NCI-H345 (cell line): ENCODE measurements around the gene COL6A3.

ENCODE experiments used
- DNase-seq: peaks from one replicate; lab custom pipeline; 2025; lab: John Stamatoyannopoulos, UW

COL6A3 gene

DNA sequence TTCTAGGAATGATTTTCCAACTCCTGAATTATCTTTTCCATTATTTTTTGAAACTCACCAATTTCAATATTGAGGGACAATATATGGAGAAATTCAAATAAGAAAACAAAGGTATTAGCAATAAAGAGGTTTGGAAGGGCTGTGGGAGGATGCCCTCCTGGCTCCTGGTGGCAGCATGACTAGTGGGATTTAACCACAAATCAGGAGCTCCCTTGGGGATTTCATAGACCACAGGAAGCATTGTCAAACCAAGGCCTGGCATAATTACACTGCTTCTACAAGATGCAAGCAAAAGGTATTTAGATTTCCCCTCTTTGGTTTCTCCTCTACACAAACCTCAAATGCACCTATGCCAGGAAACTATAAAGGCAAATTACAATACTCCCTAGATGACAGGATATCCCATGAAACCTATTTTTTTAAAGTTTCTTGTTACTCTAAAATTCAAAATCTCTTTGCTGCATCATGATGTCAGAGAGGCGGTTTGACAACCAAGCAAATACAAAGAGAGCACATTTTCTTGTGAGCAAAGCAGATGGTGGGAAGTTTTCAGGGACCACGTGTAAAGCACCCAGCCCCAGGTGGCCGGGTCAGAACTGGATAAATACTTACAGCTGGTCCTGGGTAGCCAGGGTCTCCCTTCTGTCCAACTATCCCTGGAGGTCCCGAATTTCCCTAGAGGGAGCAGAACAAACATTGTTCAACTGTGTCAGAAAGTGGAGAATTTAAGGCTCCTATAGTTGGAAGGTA lies 67.9 kb downstream of the COL6A3 start:
- no peak for DNase-seq

DNA sequence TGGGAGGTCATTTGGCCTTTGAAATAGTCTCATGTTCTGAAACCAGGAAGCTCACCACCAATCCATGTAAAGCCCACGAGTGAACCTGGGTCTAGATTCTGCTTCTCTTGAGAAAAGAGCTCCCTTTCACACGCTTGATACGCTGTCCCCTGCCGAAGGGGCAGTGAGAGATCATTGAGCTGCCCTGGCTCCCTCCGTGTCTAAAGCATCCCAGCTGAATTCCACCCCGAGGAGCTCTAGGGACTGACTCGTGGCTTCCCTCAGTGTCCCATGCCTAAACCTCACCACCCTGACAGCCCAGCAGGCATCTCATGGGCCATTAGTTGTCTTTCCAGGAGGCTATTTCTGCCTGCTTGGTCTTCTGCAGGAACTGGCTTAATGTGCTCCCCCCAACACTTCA lies 68.6 kb downstream of the COL6A3 start:
- DNase-seq, result no peak

GRCh38 chr2:237344942-237345341 lies 69.0 kb downstream of the COL6A3 start:
- no peak for DNase-seq

- DNase-seq, result no peak
These were observed 70.0 kb downstream of the COL6A3 start for GRCh38 chr2:237343993-237344392.

GRCh38 chr2:237341872-237342271 lies 72.1 kb downstream of the COL6A3 start:
- peak; percentile 35 for DNase-seq

- no peak for DNase-seq
These were observed 76.4 kb downstream of the COL6A3 start for GRCh38 chr2:237337586-237337985.

DNA sequence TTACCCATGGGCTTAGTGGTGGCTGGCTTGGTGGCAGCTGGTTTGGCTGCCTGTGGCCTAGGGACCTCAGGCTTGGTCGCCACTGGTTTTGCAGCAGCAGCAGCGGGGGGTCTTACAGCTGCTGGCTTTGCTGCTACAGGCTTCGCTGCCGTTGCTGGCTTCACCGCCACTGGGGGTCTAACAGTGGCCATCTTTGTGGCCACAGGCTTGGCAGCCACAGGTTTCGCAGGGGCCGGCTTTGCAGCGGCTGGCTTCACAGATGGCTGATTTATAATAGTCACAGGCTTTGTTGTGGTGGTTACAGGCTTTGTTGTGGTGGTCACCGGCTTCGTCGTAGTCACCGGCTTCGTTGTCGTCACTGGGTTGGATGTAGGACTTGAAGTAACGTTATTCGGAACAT lies 77.8 kb downstream of the COL6A3 start:
- DNase-seq, result no peak

- DNase-seq, result no peak
These were observed 80.2 kb downstream of the COL6A3 start for GRCh38 chr2:237333748-237334147.

- DNase-seq, result no peak
These were observed 83.4 kb downstream of the COL6A3 start for GRCh38 chr2:237330541-237330940.

- DNase-seq, result no peak
These were observed 86.6 kb downstream of the COL6A3 start for GRCh38 chr2:237327175-237327950.

- no peak for DNase-seq
These were observed 87.4 kb downstream of the COL6A3 start for GRCh38 chr2:237326266-237327171.

GRCh38 chr2:237324837-237325236 lies 89.1 kb downstream of the COL6A3 start:
- DNase-seq, result peak; percentile 47

- no peak for DNase-seq
These were observed 89.5 kb downstream of the COL6A3 start for GRCh38 chr2:237324405-237324831.

- no peak for DNase-seq
These were observed 90.3 kb downstream of the COL6A3 start for GRCh38 chr2:237323656-237324055.

DNA sequence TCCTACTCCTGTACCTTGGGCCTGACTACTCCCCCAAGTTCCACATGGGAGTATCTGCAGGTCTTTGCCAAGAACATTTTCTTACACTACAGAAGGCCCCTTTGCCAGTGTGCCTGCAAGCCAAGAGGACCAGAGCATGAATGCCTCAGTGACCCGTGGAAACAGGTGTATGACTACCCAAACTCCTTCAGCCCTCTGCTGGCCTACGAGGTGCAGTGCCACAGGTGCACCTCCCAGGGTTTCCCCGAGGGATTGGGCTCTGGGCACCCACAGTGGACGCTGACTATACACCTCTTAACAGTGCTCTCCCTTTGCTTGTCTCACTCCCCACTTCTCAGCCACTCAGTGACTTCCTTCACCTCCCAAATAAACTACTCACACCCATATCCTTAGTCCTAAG lies 91.4 kb downstream of the COL6A3 start:
- peak; percentile 7 for DNase-seq

GRCh38 chr2:237321746-237322145 lies 92.2 kb downstream of the COL6A3 start:
- no peak for DNase-seq

DNA sequence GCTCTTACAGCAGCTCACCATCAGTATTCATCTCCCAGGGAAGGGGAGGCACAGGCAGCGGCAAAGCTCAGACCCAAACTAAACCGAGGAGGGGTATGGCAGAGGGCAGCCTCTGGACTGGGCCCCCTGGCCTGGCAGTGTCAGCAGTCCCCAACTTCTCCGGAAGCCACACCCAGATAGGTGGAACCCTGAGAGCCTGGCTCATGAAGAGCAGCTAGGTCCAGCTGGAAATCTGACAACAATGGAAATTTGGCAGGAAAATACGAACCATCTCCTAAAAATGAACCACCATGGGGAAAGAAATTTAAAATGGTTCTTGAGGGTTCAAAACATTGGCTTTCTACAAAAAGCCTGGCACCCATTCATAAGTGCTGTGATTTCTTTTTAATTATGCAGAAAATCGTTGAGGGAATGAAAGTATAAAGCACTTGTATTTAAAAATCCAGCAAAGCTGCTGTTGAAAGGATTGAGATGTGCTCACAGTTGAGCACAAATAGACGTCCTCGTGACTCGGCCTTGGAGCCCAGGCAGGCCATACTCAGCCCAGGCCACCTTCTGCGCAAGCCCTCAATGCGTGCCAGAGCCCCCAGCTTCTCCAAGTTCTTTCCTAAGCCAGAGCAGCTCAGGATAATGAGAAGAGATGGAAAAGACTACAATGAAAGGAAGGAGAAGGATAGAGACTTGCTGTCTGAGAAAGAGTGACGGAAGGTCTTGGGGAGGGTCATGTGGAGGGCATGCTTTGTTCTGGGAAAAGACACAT lies 93.0 kb downstream of the COL6A3 start:
- no peak for DNase-seq

DNA sequence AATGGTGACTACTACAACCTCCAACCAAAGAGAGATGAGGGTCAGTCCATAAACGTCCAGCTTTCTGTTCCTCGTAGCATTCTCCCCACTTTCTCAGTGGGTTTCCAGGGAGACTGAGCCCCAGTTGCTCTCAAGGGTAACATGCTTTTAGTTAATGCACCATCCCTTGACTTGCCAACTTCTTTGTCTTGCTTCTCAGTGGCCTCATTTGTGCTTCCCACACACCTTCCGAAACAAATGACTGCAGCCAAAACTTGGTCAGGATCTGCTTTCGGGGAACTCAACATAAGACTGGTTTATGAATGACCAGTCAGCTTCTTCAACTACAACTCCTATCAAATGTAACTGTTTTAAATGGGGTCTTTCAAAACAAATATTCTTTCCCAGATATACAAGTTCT lies 94.1 kb downstream of the COL6A3 start:
- no peak for DNase-seq

DNA sequence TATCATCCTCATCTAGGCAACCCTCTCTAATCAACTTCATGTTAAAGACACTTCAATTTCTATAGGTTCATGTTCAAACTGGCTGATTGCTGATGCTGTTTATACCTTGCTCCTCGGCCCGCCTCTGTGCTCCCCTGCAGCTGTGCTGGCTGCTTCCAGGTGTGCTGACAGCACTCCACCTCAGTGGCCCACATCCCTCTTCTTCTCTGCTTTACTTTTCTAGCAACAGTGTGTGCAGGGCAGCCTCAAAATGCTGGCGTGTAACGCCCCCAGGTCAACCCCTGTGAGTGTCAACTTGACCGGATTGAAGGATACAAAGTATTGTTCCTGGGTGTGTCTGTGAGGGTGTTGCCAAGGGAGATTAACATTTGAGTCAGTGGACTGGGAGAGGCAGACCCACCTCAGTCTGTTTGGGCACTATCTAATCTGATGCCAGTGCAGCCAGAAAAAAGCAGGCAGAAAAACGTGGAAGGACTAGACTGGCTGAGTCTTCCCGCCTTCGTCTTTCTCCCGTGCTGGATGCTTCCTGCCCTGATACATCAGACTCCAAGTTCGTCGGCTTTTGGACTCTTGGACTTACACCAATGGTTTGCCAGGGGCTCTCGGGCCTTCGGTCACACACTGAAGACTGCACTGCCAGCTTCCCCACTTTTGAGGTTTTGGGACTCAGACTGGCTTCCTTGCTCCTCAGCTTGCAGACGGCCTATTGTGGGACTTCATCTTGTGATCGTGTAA lies 94.7 kb downstream of the COL6A3 start:
- DNase-seq, result no peak

DNA sequence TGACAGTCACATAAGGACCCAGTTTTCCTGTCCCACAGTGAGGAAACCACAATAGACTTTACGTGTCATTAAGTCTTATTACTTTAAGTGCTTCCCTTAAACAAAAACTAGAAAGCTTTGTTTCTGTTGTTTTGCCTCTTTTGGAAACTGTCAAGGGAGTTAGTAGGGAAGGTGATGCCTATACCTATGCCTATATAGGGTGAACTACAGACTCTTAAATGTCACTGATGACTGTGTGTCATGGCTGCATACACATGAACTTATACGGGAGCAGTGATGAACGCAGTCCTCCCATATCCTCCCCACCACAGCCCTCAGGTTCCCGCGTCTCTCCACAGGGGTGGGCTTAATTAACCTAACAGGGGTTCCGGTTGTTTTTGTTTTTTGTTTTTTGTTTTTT lies 97.6 kb downstream of the COL6A3 start:
- no peak for DNase-seq

- no peak for DNase-seq
These were observed 98.1 kb downstream of the COL6A3 start for GRCh38 chr2:237315829-237316225.
